Measurements from ENCODE around the gene ESPN. TPM values are rescaled to one million over a fixed set of nuclear protein-coding genes. Genes with fewer than 3 reads are reported as not detected.

Gene ESPN
- total RNA-seq, 2 experiments from 2014 or later = 0.96 to 0.98 TPM

DNA sequence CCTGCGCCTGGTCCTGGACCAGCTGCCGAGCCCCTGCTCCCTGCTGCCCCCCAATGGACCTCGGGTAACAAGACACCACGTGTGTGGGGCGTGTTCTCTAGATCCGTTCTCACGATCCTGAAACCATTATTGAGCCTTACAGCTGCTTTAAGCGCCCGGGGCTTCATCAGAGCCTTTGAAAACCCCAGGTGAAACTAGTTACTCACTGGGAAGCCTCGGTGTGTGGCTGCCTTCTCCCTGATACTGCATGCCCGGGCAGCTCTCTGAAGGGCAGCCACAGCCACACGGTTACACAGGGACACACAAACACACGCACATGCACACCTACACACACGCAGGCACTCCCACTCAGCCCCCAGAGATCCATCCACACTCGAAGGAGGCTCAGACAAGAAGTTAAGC lies 10.1 kb upstream of the ESPN start:
- Mint-ChIP-seq H3K4me3 (no peak overlapping the region), H3K36me3 (ENCODE audit: low read depth) (no peaks in the 10 kb centered on the region), H3K4me1 (peaks cover 9% of the 10 kb centered on the region), H3K27me3 (peaks cover 58% of the 10 kb centered on the region), H3K9me3 (no peaks in the 10 kb centered on the region), H3K27ac (no peak overlapping the region)
- CTCF ChIA-PET = interaction anchor here (0.7 to 2.8 kb wide), 13 partner anchors 8 to 168 kb away, joined by 3 to 18 read pairs (median 4); partner anchors contain the start of gene ACOT7
- POLR2A ChIA-PET = interaction anchor here (1.1 kb wide), 1 partner anchor 167 kb away, joined by 3 read pairs; no protein-coding TSS in a partner anchor
- DNase-seq = peak; percentile 46

DNA sequence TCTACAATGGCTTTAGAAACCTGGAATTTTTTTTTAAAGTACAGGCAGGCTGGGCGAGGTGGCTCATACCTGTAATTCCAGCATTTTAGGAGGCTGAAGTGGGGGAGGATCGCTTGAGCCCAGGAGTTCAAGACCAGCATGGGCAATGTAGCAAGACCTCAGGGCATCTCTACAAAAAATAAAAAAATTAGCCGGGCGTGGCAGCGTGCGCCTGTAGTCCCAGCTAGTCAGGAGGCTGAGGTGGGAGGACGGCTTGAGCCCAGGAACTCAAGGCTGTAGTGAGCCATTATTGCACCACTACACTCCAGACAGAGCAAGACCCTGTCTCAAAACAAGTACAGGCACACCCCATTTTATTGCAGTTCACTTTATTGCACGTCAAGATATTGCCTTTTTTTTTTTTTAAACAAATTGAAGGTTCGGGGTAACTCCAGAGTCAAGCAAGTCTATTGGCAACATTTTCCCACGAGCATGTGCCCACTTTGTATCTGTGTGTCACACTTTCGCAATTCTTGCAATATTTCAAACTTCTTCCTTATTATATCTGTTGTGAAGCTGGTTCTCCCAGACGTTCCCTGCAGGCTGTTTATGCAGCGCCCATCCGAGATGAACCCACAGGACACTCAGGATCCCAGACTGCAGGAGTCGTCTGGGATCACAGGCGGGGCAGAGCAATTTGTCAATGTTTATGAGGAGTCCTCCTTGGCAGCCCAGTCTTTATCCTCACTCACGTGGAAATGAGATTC lies 9.5 kb upstream of the ESPN start:
- ChIA-PET POLR2A (interaction anchor here (1.1 to 1.7 kb wide), 2 partner anchors 23 to 167 kb away, joined by 3 to 5 read pairs; no protein-coding TSS in a partner anchor), CTCF (interaction anchor here (0.7 to 2.8 kb wide), 10 partner anchors 8 to 66 kb away, joined by 3 to 18 read pairs (median 4); partner anchors contain the start of gene ACOT7)
- no peaks in the 10 kb centered on the region for H3K36me3 Mint-ChIP-seq (ENCODE audit: low read depth)
- no peak for DNase-seq
- no peak overlapping the region for H3K27ac Mint-ChIP-seq
- H3K9me3 Mint-ChIP-seq = no peaks in the 10 kb centered on the region
- H3K4me1 Mint-ChIP-seq = peaks cover 10% of the 10 kb centered on the region
- H3K4me3 Mint-ChIP-seq = no peak overlapping the region
- peaks cover 59% of the 10 kb centered on the region for H3K27me3 Mint-ChIP-seq

DNA sequence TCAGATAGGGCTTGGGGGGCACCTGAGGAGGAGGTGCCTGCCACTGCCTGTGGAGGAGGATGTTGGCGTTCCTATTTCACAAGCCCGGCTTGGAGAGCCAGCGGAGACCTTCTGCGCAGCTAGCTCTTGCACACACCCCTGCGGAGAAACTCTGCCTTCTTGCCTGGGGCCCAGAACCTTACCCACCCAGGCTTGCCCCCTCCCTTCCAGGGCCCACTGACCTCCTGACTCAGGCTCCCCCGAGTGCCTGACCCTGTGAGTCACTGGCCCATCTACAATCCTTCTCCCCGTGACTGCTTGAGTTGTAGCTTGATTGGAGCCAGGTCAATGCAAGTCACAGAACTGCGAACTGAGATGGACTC lies 8.3 kb upstream of the ESPN start:
- H3K27me3 Mint-ChIP-seq = peaks cover 67% of the 10 kb centered on the region
- ChIA-PET POLR2A (interaction anchor here (1.7 kb wide), 1 partner anchor 24 kb away, joined by 5 read pairs; no protein-coding TSS in a partner anchor), CTCF (interaction anchor here (1.5 kb wide), 1 partner anchor 12 kb away, joined by 4 read pairs; no protein-coding TSS in a partner anchor)
- no peaks in the 10 kb centered on the region for H3K36me3 Mint-ChIP-seq (ENCODE audit: low read depth)
- DNase-seq = no peak
- H3K27ac Mint-ChIP-seq = no peak overlapping the region
- H3K9me3 Mint-ChIP-seq = no peaks in the 10 kb centered on the region
- no peak overlapping the region for H3K4me3 Mint-ChIP-seq
- H3K4me1 Mint-ChIP-seq = peaks cover 19% of the 10 kb centered on the region

DNA sequence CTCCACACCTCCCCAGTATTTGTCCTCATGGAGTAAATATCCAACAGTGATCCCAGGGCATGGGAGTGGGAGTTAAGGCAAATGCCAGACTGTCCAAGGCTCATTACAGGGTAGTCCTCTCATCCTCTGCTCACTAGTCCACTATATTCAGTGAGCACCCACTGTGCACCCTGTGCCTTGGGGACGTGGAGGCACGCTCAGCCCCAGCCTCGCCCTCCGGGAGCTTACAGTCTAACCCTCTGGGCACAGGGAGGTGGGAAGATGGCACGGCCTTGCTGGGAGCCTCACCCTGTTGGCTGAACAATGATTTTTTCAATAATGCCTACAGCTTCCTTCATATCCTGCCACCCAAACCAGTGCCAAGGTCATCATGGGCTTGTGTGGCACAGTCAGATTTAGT lies 7.7 kb upstream of the ESPN start:
- Mint-ChIP-seq H3K36me3 (ENCODE audit: low read depth) (no peaks in the 10 kb centered on the region), H3K4me1 (peaks cover 26% of the 10 kb centered on the region), H3K9me3 (no peaks in the 10 kb centered on the region), H3K27me3 (peaks cover 71% of the 10 kb centered on the region), H3K4me3 (no peak overlapping the region), H3K27ac (no peak overlapping the region)
- ChIA-PET POLR2A (interaction anchor here (1.7 kb wide), 1 partner anchor 25 kb away, joined by 5 read pairs; no protein-coding TSS in a partner anchor), CTCF (interaction anchor here (7.1 kb wide), 1 partner anchor 20 kb away, joined by 108 read pairs; no protein-coding TSS in a partner anchor)
- DNase-seq = no peak

DNA sequence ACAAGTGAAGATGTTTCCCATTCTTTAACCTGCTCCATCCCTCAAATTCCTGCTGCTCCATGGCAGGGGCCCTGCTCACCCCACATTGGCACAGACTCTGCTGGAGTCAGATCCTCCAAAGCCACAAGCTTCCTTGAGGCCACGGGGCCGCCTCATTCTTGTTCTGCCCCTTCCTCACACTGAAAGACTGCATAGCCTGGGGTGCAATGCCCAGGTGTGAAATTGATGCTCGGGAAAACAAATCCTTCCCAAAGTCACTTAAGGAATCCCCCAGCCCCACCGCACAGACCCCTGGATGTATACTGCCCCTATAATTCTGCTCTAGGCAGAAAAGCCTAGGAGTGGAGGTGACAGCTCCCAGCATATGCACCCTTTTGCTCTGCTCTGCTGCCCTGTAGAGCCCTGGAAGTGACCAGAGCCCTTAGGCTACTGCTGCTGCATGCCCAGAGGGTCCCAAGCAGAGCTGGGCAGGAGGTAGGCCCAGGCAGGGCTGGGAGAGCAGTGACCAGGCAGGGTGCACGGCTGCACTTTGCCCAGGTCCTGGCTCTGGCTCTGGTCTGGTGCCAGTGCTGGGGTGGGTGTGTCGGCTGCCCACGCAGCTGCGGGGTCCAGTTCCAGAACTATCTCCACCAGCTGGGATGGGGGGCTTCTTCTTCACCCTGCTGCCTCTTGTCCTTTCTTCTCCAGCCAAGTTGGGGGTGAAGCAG lies 6.5 kb upstream of the ESPN start:
- POLR2A ChIA-PET = interaction anchor here (1.6 kb wide), 2 partner anchors 20 to 24 kb away, joined by 5 to 7 read pairs; partner anchors contain the start of gene ACOT7
- CTCF ChIA-PET = interaction anchor here (0.9 to 7.1 kb wide), 3 partner anchors 13 to 24 kb away, joined by 3 to 108 read pairs (median 3); no protein-coding TSS in a partner anchor
- peaks cover 33% of the 10 kb centered on the region for H3K4me1 Mint-ChIP-seq

DNA sequence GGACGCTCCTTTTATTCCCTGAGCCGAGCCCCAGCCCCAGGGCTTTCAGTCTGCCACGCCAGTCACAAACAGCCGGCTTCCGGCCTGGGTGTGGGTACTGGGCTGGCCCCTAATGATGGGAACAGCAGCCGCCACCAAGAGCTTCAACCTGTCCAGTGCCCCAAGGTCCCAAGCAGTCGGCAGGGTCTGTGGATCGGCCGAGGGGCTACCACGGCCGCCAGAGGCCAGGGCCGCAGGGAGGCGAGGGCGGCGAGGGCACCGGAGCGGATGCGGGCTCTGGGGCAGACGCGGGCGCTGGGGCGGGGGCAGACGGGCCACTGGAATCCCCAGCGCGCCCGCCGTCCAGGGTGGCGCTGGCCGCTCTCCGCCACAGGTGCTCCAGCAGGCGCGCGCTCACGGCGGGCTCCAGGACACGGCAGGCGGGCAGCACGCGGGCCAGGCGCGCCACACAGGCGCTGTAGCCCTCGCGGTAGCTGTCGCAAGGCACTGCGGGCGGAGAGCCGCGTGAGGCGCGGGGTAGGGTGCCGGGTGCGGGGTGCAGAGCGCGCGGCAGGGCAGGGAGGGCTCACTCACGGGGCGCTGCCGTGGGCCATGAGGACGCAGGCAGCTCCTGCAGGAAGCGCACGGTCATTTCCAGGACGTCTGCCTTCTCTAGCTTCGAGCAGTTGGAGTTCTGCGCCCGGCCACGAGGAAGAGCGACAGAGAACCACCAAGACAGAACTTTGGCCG lies 5.7 kb upstream of the ESPN start:
- H3K4me1 Mint-ChIP-seq = peaks cover 37% of the 10 kb centered on the region
- no peaks in the 10 kb centered on the region for H3K36me3 Mint-ChIP-seq (ENCODE audit: low read depth)
- ChIA-PET CTCF (interaction anchor here (0.9 to 7.1 kb wide), 3 partner anchors 14 to 25 kb away, joined by 3 to 108 read pairs (median 3); no protein-coding TSS in a partner anchor), POLR2A (interaction anchor here (1.5 to 1.6 kb wide), 3 partner anchors 20 to 25 kb away, joined by 4 to 7 read pairs (median 5); partner anchors contain the start of gene ACOT7)
- no peak overlapping the region for H3K4me3 Mint-ChIP-seq
- peaks cover 77% of the 10 kb centered on the region for H3K27me3 Mint-ChIP-seq
- DNase-seq = no peak
- no peak overlapping the region for H3K27ac Mint-ChIP-seq
- H3K9me3 Mint-ChIP-seq = no peaks in the 10 kb centered on the region

More for the DNA sequence above, 6.5 kb upstream of the ESPN start:
- Mint-ChIP-seq H3K27ac (no peak overlapping the region), H3K9me3 (no peaks in the 10 kb centered on the region), H3K27me3 (peaks cover 71% of the 10 kb centered on the region), H3K36me3 (ENCODE audit: low read depth) (no peaks in the 10 kb centered on the region), H3K4me3 (no peak overlapping the region)
- no peak for DNase-seq

DNA sequence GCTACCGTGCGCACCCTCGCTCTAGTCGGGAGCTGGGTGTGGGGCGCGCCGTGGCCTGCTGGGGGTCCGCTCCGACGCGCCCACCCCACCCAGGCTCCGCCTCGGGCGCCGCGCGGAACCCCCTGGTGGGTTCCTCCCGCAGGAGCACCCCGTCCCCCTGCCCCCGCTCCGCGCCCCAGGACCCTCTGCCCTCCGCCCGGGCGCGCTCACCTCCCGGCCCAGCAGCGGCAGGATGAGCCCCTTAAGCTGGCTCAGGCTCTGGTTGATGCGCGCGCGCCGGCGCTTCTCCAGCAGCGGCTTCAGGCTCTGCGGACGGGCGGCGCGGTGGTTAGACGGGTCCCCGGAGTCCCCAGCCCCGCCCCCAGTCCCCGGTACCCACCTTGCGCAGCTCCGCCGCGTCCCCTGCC lies 5.2 kb upstream of the ESPN start:
- no peak for DNase-seq
- ChIA-PET POLR2A (interaction anchor here (1.5 to 1.6 kb wide), 2 partner anchors 19 to 25 kb away, joined by 4 to 7 read pairs; no protein-coding TSS in a partner anchor), CTCF (interaction anchor here (1.3 to 7.1 kb wide), 2 partner anchors 14 to 17 kb away, joined by 3 to 108 read pairs; no protein-coding TSS in a partner anchor)
- peaks cover 39% of the 10 kb centered on the region for H3K4me1 Mint-ChIP-seq
- H3K36me3 Mint-ChIP-seq (ENCODE audit: low read depth) = no peaks in the 10 kb centered on the region
- H3K27me3 Mint-ChIP-seq = peaks cover 79% of the 10 kb centered on the region
- H3K4me3 Mint-ChIP-seq = no peak overlapping the region
- H3K27ac Mint-ChIP-seq = no peak overlapping the region
- H3K9me3 Mint-ChIP-seq = no peaks in the 10 kb centered on the region

DNA sequence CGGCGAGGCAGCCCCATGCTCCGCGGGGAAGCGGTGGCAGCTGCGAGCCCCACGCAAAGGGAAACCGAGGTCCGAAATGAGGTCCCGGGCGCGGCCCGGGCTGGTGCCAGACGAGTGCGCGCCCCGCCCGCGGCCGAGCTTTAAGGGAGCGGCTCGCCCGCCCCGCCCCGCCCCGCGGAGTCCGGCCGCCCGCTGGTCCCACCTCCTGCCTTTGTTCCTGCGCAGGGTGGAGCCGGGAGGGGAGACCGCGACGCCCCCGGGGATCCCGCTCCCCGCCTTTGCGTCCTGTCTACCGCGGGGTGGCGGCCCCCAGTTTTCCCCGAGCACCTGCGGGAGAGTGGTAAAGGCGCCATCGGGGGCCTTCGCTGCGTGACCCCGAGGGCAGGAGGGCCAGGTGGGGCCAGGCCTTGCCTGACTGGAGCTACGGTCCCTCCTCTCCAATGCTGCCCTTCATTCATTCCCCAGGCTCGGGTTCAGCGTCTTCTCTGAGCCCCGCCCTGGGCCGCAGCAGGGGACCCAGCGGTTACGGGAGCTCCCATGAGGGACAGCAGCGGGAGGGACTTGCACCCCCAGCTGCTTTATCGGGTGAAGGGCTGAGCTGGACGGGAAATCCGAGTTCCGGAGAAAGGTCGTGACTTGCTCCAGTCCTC lies 4.6 kb upstream of the ESPN start, which contains the start of gene HES2:
TSS of gene HES2 (minus strand) at position 116 of the 650 bp plus-strand sequence. CDS start at position 17, 99 bp downstream.
- Mint-ChIP-seq H3K9me3 (no peaks in the 10 kb centered on the region), H3K36me3 (ENCODE audit: low read depth) (no peaks in the 10 kb centered on the region), H3K27ac (no peak within 1 kb of the TSS), H3K4me3 (peak within 1 kb of the TSS; percentile 13), H3K27me3 (peaks cover 75% of the 10 kb centered on the region), H3K4me1 (peaks cover 37% of the 10 kb centered on the region)
- ChIA-PET CTCF (interaction anchor here (1.1 to 7.1 kb wide), 4 partner anchors 15 to 107 kb away, joined by 3 to 108 read pairs (median 4); no protein-coding TSS in a partner anchor), POLR2A (interaction anchor here (0.8 to 1.6 kb wide), 5 partner anchors 9 to 214 kb away, joined by 3 to 7 read pairs (median 3); partner anchors contain the start of gene RNF207)
- no peak for DNase-seq

DNA sequence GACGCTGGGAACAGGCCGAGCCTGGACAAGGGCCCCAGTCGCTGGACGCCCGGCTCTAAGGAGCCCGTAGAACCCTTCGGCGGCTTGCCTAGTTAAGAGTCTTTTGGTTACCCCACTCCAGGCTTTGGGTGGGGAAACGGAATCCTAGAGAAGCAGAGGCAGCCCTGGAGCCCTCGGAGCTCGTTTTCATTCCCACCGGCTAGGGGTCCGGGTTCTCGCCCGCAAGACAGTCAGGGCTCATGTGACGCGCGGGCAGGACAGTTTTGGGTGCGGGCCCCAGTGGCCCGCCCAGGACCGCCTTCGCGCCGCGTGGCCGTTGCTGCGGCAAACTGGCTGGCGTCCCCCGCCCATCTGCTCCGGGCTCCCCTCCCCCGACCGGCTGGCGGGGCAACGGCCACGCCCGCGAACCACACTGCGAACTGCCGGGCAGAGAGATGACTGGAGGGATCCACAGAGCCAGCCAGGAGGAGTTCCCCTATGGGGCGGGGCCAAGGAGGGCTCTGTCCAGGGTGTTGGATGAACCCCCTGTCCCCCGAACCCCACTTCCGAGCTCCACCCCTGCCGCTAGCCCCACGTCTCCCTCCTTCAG lies 4.0 kb upstream of the ESPN start:
- CTCF ChIA-PET = interaction anchor here (0.8 to 7.1 kb wide), 5 partner anchors 15 to 107 kb away, joined by 3 to 108 read pairs (median 3); no protein-coding TSS in a partner anchor
- POLR2A ChIA-PET = interaction anchor here (0.8 to 1.5 kb wide), 6 partner anchors 10 to 214 kb away, joined by 3 to 4 read pairs (median 3); partner anchors contain the start of gene RNF207
- no peak overlapping the region for H3K4me3 Mint-ChIP-seq
- H3K4me1 Mint-ChIP-seq = peaks cover 35% of the 10 kb centered on the region
- H3K27me3 Mint-ChIP-seq = peaks cover 69% of the 10 kb centered on the region
- no peak for DNase-seq
- H3K27ac Mint-ChIP-seq = no peak overlapping the region
- H3K36me3 Mint-ChIP-seq (ENCODE audit: low read depth) = no peaks in the 10 kb centered on the region
- no peaks in the 10 kb centered on the region for H3K9me3 Mint-ChIP-seq

DNA sequence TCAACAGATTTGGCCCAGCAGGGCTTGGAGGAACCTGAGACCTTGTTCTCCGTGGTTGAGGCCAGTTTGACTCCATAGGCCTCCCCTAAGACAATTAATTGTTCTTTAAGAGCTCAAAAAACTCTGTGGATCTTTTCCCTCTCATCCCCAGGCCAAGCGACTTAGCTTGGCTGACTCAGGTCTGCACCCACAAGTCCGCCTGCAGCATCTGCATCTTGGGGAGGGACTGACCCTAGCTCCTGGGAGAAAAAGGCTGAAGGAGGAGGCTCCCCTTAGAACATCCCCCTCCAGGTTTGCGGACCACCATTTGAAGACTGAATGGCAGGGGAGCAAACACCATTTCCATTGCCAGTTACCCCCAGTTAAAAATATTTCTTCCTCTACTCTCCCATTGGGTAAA lies 3.3 kb upstream of the ESPN start:
- Mint-ChIP-seq H3K27me3 (peaks cover 67% of the 10 kb centered on the region), H3K4me3 (no peak overlapping the region), H3K4me1 (peaks cover 35% of the 10 kb centered on the region), H3K36me3 (ENCODE audit: low read depth) (no peaks in the 10 kb centered on the region), H3K27ac (no peak overlapping the region), H3K9me3 (no peaks in the 10 kb centered on the region)
- ChIA-PET POLR2A (interaction anchor here (1.1 to 1.3 kb wide), 3 partner anchors 11 to 39 kb away, joined by 3 read pairs; no protein-coding TSS in a partner anchor), CTCF (interaction anchor here (0.7 to 7.1 kb wide), 5 partner anchors 15 to 221 kb away, joined by 3 to 108 read pairs (median 4); no protein-coding TSS in a partner anchor)
- DNase-seq = no peak
